HFFc6 (cell line): ENCODE measurements around the gene RGS19. TPM values are rescaled to one million over a fixed set of nuclear protein-coding genes. Genes with fewer than 3 reads are reported as not detected.

Source experiments
- DNase-seq: peaks from one replicate; pipeline ENCODE4 v3.0.0-alpha.2; 2018
- H3K27ac Mint-ChIP-seq: 2 replicates; pipeline ENCODE4 v1.8.0; 2020; ENCODE audit warnings: mild to moderate bottlenecking, mixed read lengths
- H3K27me3 Mint-ChIP-seq: 2 replicates; pipeline ENCODE4 v1.8.0; 2021; ENCODE audit warnings: mild to moderate bottlenecking, moderate library complexity, mixed read lengths; ENCODE audit not compliant: insufficient read depth
- H3K36me3 Mint-ChIP-seq: 2 replicates; pipeline ENCODE4 v1.8.0; 2021; ENCODE audit warnings: low read depth, mixed read lengths
- H3K4me1 Mint-ChIP-seq: 2 replicates; pipeline ENCODE4 v1.8.0; 2020; ENCODE audit warnings: low read depth, mixed read lengths
- H3K4me3 Mint-ChIP-seq: 2 replicates; pipeline ENCODE4 v1.8.0; 2020; ENCODE audit warnings: mild to moderate bottlenecking, moderate library complexity, mixed read lengths
- H3K9me3 Mint-ChIP-seq: 2 replicates; pipeline ENCODE4 v1.8.0; 2020; ENCODE audit warnings: mild to moderate bottlenecking, mixed read lengths
- total RNA-seq, 6 experiments: library from RNA; stranded (reverse); fragmentation: NEBNext Ultra II Directional; extraction: Animal tissue kit (Norgen Biotek cat#: 25700); gene quantifications; 2 replicates in 1 of 6; 3 replicates in 5 of 6; pipeline ENCODE4 v1.2.3, GENCODE V29; 2021
- TF ChIP-seq, protein P1 (sequence below): fragments of 200-600 bp; sonication (generic); IDR thresholded peaks from 2 replicates; pipeline ENCODE4 v1.5.0; 2021; ENCODE audit warnings: antibody characterized with exemption, mild to moderate bottlenecking

The RGS19 gene
- total RNA-seq, 6 experiments from 2014 or later = 11.0 to 16.3 (median 12.9) TPM

DNA sequence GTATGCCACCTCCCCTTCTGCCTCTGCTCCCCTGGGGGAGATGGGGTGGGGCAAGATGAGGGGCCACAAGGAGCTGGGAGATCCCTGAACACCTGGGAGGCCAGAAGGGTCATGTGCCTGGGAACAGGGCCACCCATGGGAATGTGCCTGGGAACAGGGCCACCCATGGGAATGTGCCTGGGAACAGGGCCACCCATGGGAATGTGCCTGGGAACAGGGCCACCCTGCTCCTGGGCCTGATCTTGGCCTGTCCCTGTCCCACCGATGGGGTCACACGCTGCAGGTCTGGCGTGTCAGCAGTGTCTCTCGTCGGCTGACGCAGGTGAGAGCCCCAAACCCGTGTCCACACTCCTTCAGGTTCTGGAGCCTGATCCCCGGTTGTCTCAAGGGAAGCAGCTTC lies 4.4 kb downstream of the RGS19 start:
- Mint-ChIP-seq H3K27me3 (no peaks in the 10 kb centered on the region; the same call in none of the 2 replicates), H3K27ac (no peak overlapping the region), H3K9me3 (no peaks in the 10 kb centered on the region), H3K36me3 (no peaks in the 10 kb centered on the region), H3K4me1 (peaks cover 8% of the 10 kb centered on the region; the same call in 1 of the 2 replicates), H3K4me3 (no peak overlapping the region)
- TF ChIP-seq, protein P1, sequence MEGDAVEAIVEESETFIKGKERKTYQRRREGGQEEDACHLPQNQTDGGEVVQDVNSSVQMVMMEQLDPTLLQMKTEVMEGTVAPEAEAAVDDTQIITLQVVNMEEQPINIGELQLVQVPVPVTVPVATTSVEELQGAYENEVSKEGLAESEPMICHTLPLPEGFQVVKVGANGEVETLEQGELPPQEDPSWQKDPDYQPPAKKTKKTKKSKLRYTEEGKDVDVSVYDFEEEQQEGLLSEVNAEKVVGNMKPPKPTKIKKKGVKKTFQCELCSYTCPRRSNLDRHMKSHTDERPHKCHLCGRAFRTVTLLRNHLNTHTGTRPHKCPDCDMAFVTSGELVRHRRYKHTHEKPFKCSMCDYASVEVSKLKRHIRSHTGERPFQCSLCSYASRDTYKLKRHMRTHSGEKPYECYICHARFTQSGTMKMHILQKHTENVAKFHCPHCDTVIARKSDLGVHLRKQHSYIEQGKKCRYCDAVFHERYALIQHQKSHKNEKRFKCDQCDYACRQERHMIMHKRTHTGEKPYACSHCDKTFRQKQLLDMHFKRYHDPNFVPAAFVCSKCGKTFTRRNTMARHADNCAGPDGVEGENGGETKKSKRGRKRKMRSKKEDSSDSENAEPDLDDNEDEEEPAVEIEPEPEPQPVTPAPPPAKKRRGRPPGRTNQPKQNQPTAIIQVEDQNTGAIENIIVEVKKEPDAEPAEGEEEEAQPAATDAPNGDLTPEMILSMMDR = no peak
- no peak for DNase-seq

DNA sequence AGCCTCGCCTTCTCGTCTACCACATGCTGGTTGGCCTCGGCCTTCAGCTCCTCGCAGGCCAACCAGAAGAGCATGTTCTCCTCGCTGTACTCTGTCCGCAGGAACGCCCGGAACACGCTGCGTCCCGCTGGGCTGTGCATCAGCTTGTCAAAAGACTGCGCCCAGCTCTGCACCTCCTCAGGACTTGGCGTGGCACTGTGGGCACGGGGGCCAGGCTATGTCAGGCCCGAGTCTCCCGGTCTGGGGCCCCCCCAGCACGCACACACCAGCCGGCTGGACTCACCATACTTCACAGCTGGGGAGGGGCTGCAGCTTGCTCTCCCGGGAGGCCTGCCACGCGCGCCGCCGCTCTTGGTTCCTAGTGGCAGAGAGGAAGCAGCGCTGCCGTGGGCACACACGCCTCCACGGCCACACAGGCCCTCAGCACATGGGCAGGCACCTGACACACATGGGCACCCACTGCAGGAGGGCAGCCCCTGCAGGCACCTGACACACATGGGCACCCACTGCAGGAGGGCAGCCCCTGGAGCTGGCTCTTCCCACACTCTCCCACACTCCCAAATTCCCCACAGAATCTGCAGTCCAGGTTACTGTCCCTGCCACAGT lies 5.0 kb downstream of the RGS19 start:
- no peak overlapping the region for H3K4me3 Mint-ChIP-seq
- no peak for DNase-seq
- no peaks in the 10 kb centered on the region for H3K9me3 Mint-ChIP-seq
- H3K36me3 Mint-ChIP-seq = no peaks in the 10 kb centered on the region
- no peaks in the 10 kb centered on the region; the same call in none of the 2 replicates for H3K27me3 Mint-ChIP-seq
- no peak overlapping the region for H3K27ac Mint-ChIP-seq
- H3K4me1 Mint-ChIP-seq = peaks cover 8% of the 10 kb centered on the region; the same call in 1 of the 2 replicates
- TF ChIP-seq, protein P1 = no peak

DNA sequence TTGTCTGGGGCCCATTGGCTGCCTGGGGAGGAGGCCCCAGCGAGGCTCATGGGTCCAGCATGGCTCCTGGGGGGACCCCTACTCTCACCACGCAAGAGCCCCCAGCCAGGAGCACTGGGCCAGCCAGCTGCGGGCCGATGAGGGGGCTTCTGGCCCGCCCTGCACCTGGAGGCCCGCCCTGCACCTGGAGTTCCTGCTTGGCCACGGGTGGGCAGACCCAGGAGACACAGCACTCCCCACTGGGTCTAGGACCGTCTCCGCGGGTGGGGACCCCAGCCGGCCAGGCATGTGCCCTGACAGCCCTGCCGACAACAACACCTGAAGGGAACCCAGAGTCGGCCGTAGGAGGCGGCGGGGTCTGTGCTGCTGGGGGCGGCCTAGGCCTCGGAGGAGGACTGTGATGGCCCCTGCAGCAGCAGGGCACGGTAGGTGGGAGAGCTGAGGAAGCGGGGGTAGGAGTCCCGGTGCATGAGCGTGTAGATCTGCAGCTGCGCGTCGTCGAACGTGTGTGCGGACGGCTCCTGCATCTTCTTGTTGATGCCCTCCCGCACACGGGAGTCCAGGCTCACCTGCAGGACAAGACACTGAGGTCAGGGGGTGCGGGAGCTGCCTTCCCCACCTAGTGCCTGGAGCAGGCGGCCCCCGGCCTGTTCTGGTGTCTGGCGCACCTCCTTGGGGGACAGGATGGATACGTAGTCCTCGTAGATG lies 5.7 kb downstream of the RGS19 start:
- TF ChIP-seq, protein P1 = no peak
- Mint-ChIP-seq H3K27ac (no peak overlapping the region), H3K4me3 (no peak overlapping the region), H3K4me1 (peaks cover 2% of the 10 kb centered on the region; the same call in 1 of the 2 replicates), H3K27me3 (no peaks in the 10 kb centered on the region; the same call in 1 of the 2 replicates), H3K36me3 (no peaks in the 10 kb centered on the region), H3K9me3 (no peaks in the 10 kb centered on the region)
- no peak for DNase-seq

DNA sequence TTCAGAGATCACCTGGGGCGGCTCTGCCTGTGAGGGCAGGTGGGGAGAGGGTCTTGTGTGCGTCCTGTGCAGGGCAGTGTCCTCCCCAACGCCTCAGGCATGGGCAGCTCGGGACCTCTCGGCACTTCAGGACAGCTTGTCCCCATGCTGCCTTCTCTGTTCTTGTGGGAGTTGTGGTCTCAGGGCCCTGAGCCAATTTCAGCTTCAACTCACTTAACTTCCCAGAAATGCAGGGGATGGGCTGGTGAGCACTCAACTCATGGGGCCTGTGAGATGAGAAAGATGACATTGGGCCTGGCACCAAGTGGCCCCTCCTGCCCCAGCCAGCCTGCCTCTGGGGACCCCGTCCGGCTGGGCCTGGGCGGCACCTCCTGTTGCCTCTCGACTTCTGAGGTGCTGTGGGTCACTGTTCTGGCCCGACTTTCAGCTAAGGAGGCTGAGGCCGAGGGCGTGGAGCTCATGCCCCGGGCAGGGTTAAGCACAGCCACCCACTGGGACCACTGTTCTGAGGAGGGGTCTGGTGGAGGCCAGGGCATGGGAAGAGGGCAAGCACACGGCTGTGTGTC lies 6.7 kb downstream of the RGS19 start:
- no peaks in the 10 kb centered on the region for H3K9me3 Mint-ChIP-seq
- H3K27me3 Mint-ChIP-seq = no peaks in the 10 kb centered on the region; the same call in 1 of the 2 replicates
- no peak for DNase-seq
- no peak overlapping the region for H3K4me3 Mint-ChIP-seq
- H3K4me1 Mint-ChIP-seq = no peaks in the 10 kb centered on the region
- no peak overlapping the region for H3K27ac Mint-ChIP-seq
- H3K36me3 Mint-ChIP-seq = no peaks in the 10 kb centered on the region
- TF ChIP-seq, protein P1 = no peak

DNA sequence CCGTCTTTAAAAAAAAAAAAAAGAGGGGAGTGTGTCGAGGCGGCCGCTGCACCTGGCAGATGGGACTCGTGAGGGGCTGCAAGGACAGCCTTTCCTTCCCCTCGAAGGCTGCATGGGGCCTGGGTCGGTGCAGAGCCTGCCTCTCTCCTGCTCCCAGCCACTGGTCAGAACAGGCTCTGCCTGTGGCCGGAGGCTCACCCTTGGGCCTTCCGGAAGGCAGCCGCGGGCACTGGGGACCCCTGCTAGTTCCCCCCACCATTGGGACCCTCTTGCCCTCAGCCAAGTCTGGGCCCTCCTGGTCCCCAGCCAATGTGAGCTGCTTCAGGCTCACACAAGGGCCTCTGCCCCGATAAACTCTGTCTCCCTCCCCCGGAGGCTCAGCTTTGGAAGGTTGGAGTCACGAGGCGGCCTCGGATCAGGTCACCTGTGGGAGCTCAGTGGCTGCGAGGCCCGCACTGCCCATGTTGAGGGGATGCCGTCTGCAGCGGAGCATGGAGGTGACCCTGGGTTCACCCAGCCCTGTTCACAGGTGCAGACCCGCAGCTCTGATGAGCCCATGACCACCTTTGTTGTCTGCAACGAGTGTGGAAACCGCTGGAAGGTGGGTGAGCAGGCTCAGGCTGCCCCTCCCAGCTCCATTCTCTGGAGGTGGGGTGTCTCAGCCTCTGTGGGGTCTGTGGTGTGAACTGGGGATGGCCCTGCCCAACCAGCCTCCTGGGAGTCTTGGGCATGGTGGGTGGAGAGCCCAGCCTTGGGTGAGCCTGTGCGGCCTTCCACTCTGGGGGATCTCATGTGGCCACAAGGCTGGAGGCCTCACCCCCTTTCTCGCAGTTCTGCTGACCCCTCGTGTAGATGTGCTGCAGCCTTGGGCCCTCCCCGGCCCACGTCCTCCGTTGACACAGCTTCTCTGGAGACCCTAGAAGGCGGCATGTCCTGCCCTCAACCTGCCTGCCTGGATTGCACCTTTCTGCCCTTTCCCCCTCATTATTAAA lies 7.7 kb downstream of the RGS19 start:
- DNase-seq = no peak
- Mint-ChIP-seq H3K4me1 (peaks cover 6% of the 10 kb centered on the region; the same call in 1 of the 2 replicates), H3K27me3 (no peaks in the 10 kb centered on the region; the same call in 1 of the 2 replicates), H3K36me3 (no peaks in the 10 kb centered on the region), H3K27ac (no peak overlapping the region), H3K4me3 (no peak overlapping the region), H3K9me3 (no peaks in the 10 kb centered on the region)
- TF ChIP-seq, protein P1 = no peak
